IPS-18a (cell line): Measurements from ENCODE around the gene CDK5RAP3.
A peak's percentile ranks its signal among the peaks of the same experiment; 100 is the strongest.

ENCODE experiments used
- H3K27ac ChIP-seq: one replicate; pipeline ENCODE4 v1.5.1; 2013; ENCODE audit warnings: low read length
- H3K27me3 ChIP-seq: one replicate; pipeline ENCODE4 v1.6.1; 2013; ENCODE audit warnings: mild to moderate bottlenecking, low read length; ENCODE audit not compliant: control insufficient read depth, insufficient read depth
- H3K36me3 ChIP-seq: one replicate; pipeline ENCODE4 v1.6.1; 2013; ENCODE audit warnings: low read depth, low read length; ENCODE audit not compliant: control insufficient read depth
- H3K4me1 ChIP-seq: one replicate; pipeline ENCODE4 v1.6.1; 2013; ENCODE audit warnings: low read depth, low read length; ENCODE audit not compliant: control insufficient read depth
- H3K4me3 ChIP-seq: one replicate; pipeline ENCODE4 v1.5.1; 2013; ENCODE audit warnings: low read length
- H3K9ac ChIP-seq: one replicate; pipeline ENCODE4 v1.6.1; 2013; ENCODE audit warnings: mild to moderate bottlenecking, low read length, moderate library complexity
- H3K9me3 ChIP-seq: one replicate; pipeline ENCODE4 v1.6.1; 2013; ENCODE audit warnings: low read depth, low read length; ENCODE audit not compliant: control insufficient read depth

CDK5RAP3 gene

DNA sequence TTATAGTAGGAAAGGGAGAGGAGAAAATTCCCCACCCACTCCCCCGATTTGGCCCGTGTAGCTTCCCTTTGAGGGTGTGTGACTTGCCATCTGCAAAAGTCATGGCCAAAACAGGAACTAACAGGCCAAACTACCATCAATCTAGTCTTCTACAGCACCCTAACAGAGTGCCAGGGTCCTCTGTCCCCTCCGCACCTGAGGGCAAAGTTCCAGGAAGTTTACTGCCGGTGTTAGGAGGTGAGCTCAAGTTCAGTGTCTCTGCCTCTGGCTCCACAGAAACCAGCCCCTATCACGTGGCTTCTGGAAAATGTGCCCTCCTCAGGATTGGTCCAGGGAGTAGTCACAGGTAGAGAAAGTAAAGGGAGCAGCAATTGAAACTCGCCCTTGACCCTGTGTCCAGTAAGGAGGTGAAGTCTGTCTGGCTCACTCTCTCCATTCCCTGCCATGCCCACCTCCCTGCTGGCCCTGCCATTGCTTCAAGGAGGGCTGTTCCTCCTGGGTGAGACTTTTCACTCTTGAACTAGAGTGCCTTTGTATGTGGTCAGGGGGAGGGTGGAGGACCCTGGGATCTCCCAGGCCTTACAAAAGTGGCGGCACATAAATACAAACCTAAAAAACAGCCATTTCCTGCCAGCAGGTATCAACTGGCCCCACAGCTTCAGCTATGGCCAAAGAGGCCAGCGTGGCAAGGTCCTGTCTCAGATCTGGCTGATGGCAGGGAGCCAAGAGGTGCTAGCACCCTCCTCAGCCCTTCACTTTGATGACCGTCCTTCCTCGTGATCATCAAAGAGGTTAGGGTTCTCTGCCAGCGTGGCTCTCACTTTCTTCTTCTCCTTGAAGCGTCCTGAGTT, 18.5 kb upstream of the CDK5RAP3 start:
- Histone ChIP-seq H3K27ac (no peak overlapping the region), H3K9ac (no peak overlapping the region), H3K4me1 (peaks cover 14% of the 10 kb centered on the region), H3K36me3 (no peaks in the 10 kb centered on the region), H3K4me3 (no peak overlapping the region), H3K27me3 (no peaks in the 10 kb centered on the region), H3K9me3 (no peaks in the 10 kb centered on the region)

DNA sequence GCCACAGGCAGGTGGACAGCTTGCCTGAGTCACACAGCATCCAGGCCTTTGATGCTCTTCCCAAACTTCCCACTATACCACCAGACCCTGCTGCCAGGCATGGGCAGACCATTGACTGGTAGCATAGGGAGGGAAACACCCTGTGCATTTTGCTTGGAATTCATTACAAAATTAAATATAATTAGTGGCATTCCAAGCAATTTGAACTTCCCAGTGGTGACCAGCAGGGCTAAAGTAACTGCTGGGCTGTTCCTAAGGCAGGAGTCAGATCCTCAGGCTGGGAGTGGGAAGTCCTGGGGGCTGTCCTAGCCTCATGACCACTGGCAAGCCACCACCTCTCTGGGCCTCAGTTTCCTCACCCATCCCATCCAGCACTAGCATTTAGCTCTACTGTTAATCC, 17.0 kb upstream of the CDK5RAP3 start:
- Histone ChIP-seq H3K36me3 (no peaks in the 10 kb centered on the region), H3K27me3 (no peaks in the 10 kb centered on the region), H3K27ac (no peak overlapping the region), H3K4me1 (peaks cover 22% of the 10 kb centered on the region), H3K4me3 (no peak overlapping the region), H3K9ac (no peak overlapping the region), H3K9me3 (no peaks in the 10 kb centered on the region)

DNA sequence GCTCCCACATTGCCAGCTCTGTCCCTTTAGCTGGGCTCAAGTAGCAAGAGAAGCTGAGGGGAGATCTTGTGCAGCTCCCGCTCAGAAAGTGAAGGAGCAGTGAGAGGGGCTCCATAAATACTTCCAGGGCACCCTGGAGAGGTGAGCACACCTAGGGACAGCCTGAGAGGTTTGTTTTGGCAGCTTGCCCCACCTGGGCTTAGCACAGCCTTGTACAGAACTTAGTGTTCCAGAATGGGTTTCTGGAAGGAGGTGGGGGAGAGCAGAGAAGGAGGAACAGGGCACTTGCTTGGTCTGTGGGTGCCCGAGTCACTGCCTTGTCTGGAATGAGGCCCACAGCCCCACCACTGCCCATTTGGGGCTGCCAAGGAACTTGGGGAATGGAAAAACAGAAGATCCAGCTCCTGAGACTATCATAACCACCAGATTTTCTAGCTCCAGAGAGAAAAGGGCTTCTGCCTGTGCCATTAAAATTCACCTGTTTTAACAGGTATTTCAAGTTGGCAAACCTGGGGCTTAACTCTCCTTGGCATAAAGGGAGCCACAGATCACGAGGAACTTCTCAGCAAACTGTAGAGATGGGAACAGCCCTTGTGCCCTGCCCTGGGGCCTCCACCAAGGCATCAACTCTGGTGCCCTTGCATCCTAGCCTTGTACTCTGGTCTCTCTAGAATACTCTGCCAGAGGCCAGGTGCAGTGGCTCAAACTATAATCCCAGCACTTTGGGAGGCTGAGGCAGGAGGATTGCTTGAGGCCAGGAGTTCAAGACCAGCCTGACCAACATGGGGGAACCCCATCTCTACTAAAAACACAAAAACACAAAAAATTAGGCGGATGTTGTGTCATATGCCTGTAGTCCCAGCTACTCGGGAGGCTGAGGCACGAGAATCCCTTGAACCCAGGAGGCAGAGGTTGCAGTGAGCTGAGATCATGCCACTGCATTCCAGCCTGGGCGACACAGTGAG, 15.1 kb upstream of the CDK5RAP3 start:
- Histone ChIP-seq H3K27me3 (no peaks in the 10 kb centered on the region), H3K4me1 (peaks cover 16% of the 10 kb centered on the region), H3K4me3 (no peak overlapping the region), H3K27ac (no peak overlapping the region), H3K36me3 (no peaks in the 10 kb centered on the region), H3K9me3 (no peaks in the 10 kb centered on the region), H3K9ac (no peak overlapping the region)

DNA sequence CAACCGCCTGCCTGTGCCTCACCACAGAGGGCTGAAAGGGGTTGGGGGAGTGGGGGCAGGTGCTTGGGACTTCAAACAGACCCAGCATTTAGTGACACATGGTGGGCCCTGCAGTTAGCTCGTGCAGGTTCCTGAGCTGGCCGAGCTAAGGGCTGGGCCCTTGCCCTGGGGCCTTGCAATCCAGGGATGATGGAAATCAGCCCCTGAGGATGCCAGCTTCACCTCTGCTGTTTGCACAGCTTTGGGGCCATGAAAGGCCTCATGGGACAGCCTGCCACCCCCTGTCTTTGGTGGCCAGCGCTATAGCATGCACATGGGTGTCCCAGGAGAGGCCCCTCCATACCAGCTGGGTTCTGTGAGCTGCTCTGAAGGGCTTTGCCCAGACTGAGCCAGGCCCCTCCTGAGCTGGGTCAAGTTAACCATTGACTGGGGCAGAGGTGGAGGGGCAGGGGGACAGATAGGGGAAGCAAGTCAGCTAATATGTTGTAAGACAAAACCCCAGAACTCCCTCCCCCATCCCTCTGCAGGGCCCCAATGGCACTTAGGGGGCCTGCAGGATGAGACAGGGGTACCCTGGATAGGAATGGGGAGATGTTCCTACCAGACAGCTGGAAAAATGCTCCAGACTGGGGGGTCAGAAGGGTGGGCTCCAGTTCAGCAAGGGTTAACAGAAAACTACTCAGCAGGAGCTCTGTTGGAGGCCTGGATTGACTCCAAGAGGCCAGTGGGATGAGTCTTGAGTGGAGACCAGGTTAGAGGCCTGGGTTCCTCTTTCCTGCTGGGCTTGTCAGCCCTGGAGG, 13.9 kb upstream of the CDK5RAP3 start:
- H3K9me3 ChIP-seq: no peaks in the 10 kb centered on the region
- H3K27me3 ChIP-seq: no peaks in the 10 kb centered on the region
- H3K4me3 ChIP-seq: peak overlapping the region; percentile 41
- H3K27ac ChIP-seq: no peak overlapping the region
- H3K36me3 ChIP-seq: no peaks in the 10 kb centered on the region
- peaks cover 16% of the 10 kb centered on the region for H3K4me1 ChIP-seq
- H3K9ac ChIP-seq: no peak overlapping the region

DNA sequence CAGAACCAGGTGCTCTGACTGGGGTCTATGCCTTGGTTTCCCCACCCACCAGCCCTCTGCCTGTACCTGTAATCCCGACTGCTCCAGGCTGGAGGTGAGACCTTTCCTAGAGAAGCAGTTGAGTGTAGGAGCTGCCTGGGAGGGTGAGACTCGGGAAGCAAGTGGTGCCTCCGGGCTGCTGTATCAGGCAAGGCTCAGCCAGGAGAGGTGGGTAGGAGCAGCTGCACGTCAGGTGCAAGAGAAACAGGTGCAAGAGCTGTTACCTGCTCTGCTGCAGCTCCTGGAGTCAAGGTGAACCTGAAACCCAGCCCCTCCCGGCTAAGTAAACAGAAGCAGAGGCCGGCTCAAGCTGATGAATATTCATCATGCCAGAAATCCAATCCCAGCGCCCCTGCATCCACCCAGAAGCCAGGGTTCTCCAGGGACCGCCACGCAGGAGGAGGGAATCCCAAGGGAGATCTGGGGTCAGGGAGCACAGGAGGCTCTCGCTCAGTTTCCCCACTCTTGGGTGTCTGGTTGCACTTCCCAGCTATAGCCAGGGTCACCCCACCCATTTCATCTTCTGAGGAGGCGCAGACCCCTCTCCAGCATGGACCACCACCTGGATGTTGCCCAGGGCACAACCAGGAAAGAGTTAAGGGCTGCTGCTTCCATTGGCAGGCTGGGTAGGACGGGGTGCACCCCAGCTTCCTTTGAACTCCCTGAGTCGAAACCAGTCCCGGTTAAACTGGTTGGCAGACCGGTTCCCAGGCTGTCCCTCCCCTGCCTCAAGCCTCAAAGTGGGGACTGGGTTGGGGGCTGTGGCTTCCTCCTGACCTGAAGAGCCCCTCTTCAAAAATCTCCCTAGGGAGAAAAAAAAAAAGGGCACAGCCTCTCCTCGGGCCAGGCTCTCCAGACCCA, 13.1 kb upstream of the CDK5RAP3 start, which contains the start of gene PRR15L:
TSS of gene PRR15L (minus strand) at position 293 of the 900 bp plus-strand sequence. CDS start 4,649 bp downstream, outside the sequence.
- H3K27ac ChIP-seq: no peak within 1 kb of the TSS
- H3K9ac ChIP-seq: no peak within 1 kb of the TSS
- H3K9me3 ChIP-seq: no peaks in the 10 kb centered on the region
- no peaks in the 10 kb centered on the region for H3K27me3 ChIP-seq
- H3K4me1 ChIP-seq: peaks cover 16% of the 10 kb centered on the region
- no peaks in the 10 kb centered on the region for H3K36me3 ChIP-seq
- peak within 1 kb of the TSS; percentile 41 for H3K4me3 ChIP-seq

DNA sequence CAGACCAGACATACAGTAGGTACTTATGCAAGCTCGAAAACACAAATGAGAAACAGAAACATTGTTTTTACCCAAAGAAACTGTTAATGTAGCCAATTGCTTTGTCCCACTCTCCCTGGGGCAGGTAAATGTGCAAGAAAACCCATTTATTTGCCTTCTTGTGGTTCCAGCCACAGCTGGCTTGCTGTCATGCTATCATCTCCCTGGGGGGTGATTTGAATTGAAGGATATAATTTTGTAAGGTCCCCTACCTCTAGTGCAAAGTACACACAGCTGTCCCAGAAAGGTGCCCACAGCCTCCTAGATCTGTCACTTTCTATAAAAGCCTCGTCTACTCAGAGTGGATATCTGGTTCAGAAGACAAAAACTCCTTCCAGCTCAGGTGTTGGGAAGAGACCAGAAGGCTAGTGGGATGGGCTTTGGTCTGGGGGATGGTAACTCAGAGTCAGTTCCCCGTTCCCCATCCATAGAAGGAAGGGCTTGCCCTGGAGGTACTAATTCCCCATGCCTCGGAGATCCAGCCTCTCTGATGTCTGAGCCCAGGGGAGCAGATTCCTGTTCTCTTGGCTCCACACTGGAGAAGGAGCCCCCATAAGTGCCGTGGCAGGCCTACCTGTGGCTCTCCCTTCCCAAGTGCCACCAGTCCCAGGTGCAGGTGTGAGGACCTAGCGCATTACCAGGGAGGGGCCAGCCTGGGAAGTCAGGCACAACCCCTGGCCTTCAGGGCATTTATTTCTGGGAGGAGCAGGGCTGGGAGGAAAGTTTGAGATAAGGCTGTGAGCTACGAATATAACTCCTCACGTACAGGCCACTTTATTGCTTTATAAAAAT, 10.9 kb upstream of the CDK5RAP3 start:
- no peak overlapping the region for H3K27ac ChIP-seq
- H3K9ac ChIP-seq: no peak overlapping the region
- no peaks in the 10 kb centered on the region for H3K9me3 ChIP-seq
- H3K4me1 ChIP-seq: peaks cover 16% of the 10 kb centered on the region
- no peaks in the 10 kb centered on the region for H3K27me3 ChIP-seq
- H3K36me3 ChIP-seq: no peaks in the 10 kb centered on the region
- H3K4me3 ChIP-seq: no peak overlapping the region

DNA sequence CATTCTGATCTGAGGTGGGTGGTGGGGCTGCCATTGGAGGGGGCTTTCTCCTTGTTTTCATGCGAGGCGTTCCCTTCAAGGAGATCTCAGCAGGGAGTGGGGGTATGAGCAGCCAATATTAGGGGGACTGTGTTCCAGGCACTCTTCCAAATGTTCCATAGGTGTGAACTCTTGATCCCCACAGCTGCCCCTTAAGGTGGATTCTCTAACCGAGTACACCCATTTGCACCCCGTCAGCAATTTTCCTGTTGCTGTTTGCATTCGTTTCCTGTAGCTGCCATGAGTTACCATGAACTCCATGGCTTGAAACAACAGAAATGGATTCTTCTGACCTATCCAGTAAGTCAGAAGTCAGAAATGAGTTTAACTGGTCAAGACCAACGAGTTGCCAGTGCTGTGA, 9.5 kb upstream of the CDK5RAP3 start:
- Histone ChIP-seq H3K9me3 (no peaks in the 10 kb centered on the region), H3K9ac (no peak overlapping the region), H3K27me3 (no peaks in the 10 kb centered on the region), H3K4me3 (no peak overlapping the region), H3K27ac (no peak overlapping the region), H3K36me3 (no peaks in the 10 kb centered on the region), H3K4me1 (peaks cover 16% of the 10 kb centered on the region)

DNA sequence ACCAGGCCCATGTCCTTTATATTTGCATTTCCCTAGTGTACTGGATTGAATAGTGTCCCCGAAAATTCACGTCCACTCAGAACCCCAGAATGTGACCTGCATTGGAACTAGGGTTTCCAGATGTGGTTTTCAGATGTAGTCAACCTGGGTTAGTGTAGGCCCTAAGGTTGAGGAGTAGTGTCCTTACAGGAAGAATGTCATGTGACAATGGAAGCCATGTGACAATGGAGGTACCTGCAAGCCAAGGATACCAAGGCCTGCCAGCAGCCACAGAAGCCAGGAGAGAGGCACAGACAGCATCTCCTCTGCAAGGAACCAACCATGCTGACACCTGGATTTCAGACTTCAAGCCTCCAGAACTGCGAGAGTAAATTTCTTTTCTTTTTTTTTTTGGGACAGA, 8.0 kb upstream of the CDK5RAP3 start:
- H3K4me1 ChIP-seq: peaks cover 5% of the 10 kb centered on the region
- H3K9me3 ChIP-seq: no peaks in the 10 kb centered on the region
- no peaks in the 10 kb centered on the region for H3K36me3 ChIP-seq
- H3K4me3 ChIP-seq: no peak overlapping the region
- no peak overlapping the region for H3K27ac ChIP-seq
- no peak overlapping the region for H3K9ac ChIP-seq
- H3K27me3 ChIP-seq: no peaks in the 10 kb centered on the region

DNA sequence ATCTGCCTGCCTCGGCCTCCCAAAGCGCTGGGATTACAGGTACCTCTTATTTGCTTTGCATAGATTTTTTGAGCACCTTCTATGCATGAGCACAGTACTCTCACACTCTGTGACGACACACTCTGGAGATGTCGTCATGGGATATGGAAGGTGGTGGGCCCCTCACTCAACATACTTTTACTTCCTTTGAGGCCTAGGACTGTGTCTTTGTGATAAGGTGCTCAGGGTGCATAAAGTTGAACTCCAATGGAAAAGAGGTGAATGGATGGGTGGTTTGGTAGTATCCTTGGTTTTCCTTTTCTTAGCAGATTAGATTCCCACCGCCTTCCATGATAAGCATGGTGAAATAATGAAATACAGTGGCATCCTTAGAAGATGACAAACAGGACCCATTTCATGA, 6.1 kb upstream of the CDK5RAP3 start:
- H3K4me1 ChIP-seq: no peaks in the 10 kb centered on the region
- H3K36me3 ChIP-seq: no peaks in the 10 kb centered on the region
- no peak overlapping the region for H3K9ac ChIP-seq
- H3K27me3 ChIP-seq: peaks cover under 1% of the 10 kb centered on the region
- no peaks in the 10 kb centered on the region for H3K9me3 ChIP-seq
- H3K4me3 ChIP-seq: no peak overlapping the region
- H3K27ac ChIP-seq: no peak overlapping the region

DNA sequence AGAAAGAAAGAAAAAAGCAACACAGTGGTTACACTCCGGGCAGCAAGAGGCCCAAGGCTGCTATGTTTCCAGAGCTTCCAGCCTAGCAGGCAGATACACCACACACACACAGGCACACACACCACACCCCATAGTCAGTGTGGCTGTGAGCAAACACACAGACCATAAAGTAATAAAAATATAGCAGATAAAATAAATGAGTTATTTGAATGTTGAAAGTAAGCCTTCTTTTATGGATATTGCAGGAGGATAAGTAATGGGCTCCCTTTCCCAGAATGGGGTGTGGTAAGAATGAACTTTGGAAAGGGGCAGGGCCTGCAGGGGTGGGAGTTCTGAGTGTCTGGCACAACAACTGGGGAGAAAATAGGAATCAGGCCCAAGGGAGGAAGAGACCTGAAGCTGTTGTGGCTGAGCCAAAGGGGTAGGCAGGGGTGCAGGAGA, 4.8 kb upstream of the CDK5RAP3 start:
- Histone ChIP-seq H3K36me3 (no peaks in the 10 kb centered on the region), H3K4me3 (no peak overlapping the region), H3K9ac (no peak overlapping the region), H3K27ac (no peak overlapping the region), H3K9me3 (no peaks in the 10 kb centered on the region), H3K4me1 (peaks cover 4% of the 10 kb centered on the region), H3K27me3 (peaks cover 7% of the 10 kb centered on the region)
